Trophoblast cell (in vitro differentiated cells and primary cell): ENCODE data around the gene ISG20L2.
A peak's percentile ranks its signal among the peaks of the same experiment; 100 is the strongest.

Source experiments
- DNase-seq, 2 donors: peaks; one replicate each; pipeline ENCODE4 v3.0.0-alpha.2; 2016
- H2AFZ ChIP-seq: 2 replicates; pipeline ENCODE4 v1.6.1; 2013; ENCODE audit warnings: low read length, moderate library complexity, mild to moderate bottlenecking; ENCODE audit not compliant: insufficient read depth, poor library complexity
- H2AK5ac ChIP-seq: 2 replicates; pipeline ENCODE4 v1.6.1; 2013; ENCODE audit warnings: mild to moderate bottlenecking, low read length
- H2BK120ac ChIP-seq: 2 replicates; pipeline ENCODE4 v1.6.1; 2013; ENCODE audit warnings: low read length, mild to moderate bottlenecking, moderate library complexity; ENCODE audit not compliant: insufficient read depth, poor library complexity
- H2BK12ac ChIP-seq: 2 replicates; pipeline ENCODE4 v1.6.1; 2013; ENCODE audit warnings: mild to moderate bottlenecking, low read length, moderate library complexity
- H2BK5ac ChIP-seq: 2 replicates; pipeline ENCODE4 v1.6.1; 2013; ENCODE audit warnings: low read length, low read depth, moderate library complexity, mild to moderate bottlenecking; ENCODE audit not compliant: poor library complexity
- H3K14ac ChIP-seq: 2 replicates; pipeline ENCODE4 v1.6.1; 2013; ENCODE audit warnings: mild to moderate bottlenecking, low read length
- H3K18ac ChIP-seq: 2 replicates; pipeline ENCODE4 v1.6.1; 2013; ENCODE audit warnings: mild to moderate bottlenecking, low read length
- H3K23ac ChIP-seq: 2 replicates; pipeline ENCODE4 v1.6.1; 2013; ENCODE audit warnings: low read length
- H3K27ac ChIP-seq: 2 replicates; pipeline ENCODE4 v1.5.1; 2013; ENCODE audit warnings: low read depth, mild to moderate bottlenecking, inconsistent platforms, low read length, moderate library complexity
- H3K27me3 ChIP-seq: 2 replicates; pipeline ENCODE4 v1.6.1; 2013; ENCODE audit warnings: inconsistent platforms, mild to moderate bottlenecking, low read length, moderate library complexity; ENCODE audit not compliant: insufficient read depth
- H3K36me3 ChIP-seq, 2 experiments: 1 replicate in 1 of 2; 2 replicates in 1 of 2; pipeline ENCODE4 v1.6.1; 2013; ENCODE audit warnings: low read length in 2 of 2, mild to moderate bottlenecking in 2 of 2, moderate library complexity in 1 of 2; ENCODE audit not compliant: insufficient read depth in 2 of 2, control insufficient read depth in 1 of 2
- H3K4ac ChIP-seq: 2 replicates; pipeline ENCODE4 v1.6.1; 2013; ENCODE audit warnings: low read depth, mild to moderate bottlenecking, low read length, moderate library complexity
- H3K4me1 ChIP-seq, 2 experiments: 1 replicate in 1 of 2; 2 replicates in 1 of 2; pipeline ENCODE4 v1.6.1; 2013; ENCODE audit warnings: low read length in 2 of 2, mild to moderate bottlenecking in 2 of 2, moderate library complexity in 1 of 2; ENCODE audit not compliant: insufficient read depth in 2 of 2, control insufficient read depth in 1 of 2
- H3K4me2 ChIP-seq: 2 replicates; pipeline ENCODE4 v1.6.1; 2013; ENCODE audit warnings: inconsistent platforms, mild to moderate bottlenecking, low read length, moderate library complexity
- H3K4me3 ChIP-seq: 2 replicates; pipeline ENCODE4 v1.5.1; 2013; ENCODE audit warnings: mild to moderate bottlenecking, low read depth, low read length, inconsistent platforms
- H3K79me1 ChIP-seq: one replicate; pipeline ENCODE4 v1.6.1; 2013; ENCODE audit warnings: low read length
- H3K79me2 ChIP-seq: 2 replicates; pipeline ENCODE4 v1.6.1; 2013; ENCODE audit warnings: low read length, mild to moderate bottlenecking; ENCODE audit not compliant: control insufficient read depth, insufficient read depth, poor library complexity
- H3K9ac ChIP-seq: 2 replicates; pipeline ENCODE4 v1.6.1; 2013; ENCODE audit warnings: mild to moderate bottlenecking, low read length
- H3K9me3 ChIP-seq: 2 replicates; pipeline ENCODE4 v1.6.1; 2013; ENCODE audit warnings: low read depth, mild to moderate bottlenecking, control low read depth, inconsistent platforms, low read length; ENCODE audit not compliant: insufficient read depth
- H4K12ac ChIP-seq: 2 replicates; pipeline ENCODE4 v1.6.1; 2013; ENCODE audit warnings: low read depth, mild to moderate bottlenecking, low read length, moderate library complexity
- H4K8ac ChIP-seq: 2 replicates; pipeline ENCODE4 v1.6.1; 2013; ENCODE audit warnings: low read depth, mild to moderate bottlenecking, low read length, moderate library complexity
- H4K91ac ChIP-seq: one replicate; pipeline ENCODE4 v1.6.1; 2013; ENCODE audit warnings: low read depth, mild to moderate bottlenecking, low read length, moderate library complexity
- WGBS: extraction: QIAGEN DNeasy Blood & Tissue Kit; methylation state at CpG from one replicate; pipeline ENCODE4 v1.1.7; 2013; ENCODE audit warnings: missing lambda C conversion rate; ENCODE audit not compliant: insufficient read length, insufficient coverage; ENCODE audit errors: extremely low coverage; 5-methylcytosine and 5-hydroxymethylcytosine counted together

The ISG20L2 gene

GRCh38 chr1:156726549-156727226 lies 1.9 kb downstream of the ISG20L2 start:
- DNase-seq, result peak; percentile 41 to 75
- Histone ChIP-seq H3K36me3 (peaks cover 15 to 29% of the 10 kb centered on the region in 2 experiments), H3K4me1 (peaks cover 8 to 21% of the 10 kb centered on the region in 2 experiments), H3K9ac (no peak overlapping the region), H4K8ac (no peak overlapping the region), H2BK5ac (no peak overlapping the region), H3K23ac (no peak overlapping the region), H3K79me2 (peaks cover 6% of the 10 kb centered on the region), H3K27ac (no peak overlapping the region), H2AK5ac (no peak overlapping the region), H2AFZ (no peak overlapping the region), H3K27me3 (no peaks in the 10 kb centered on the region), H2BK12ac (no peak overlapping the region), H4K12ac (no peak overlapping the region), H3K4me2 (peak overlapping the region; percentile 99), H3K79me1 (peaks cover 7% of the 10 kb centered on the region), H4K91ac (no peak overlapping the region), H3K4me3 (peak overlapping the region; percentile 3), H3K9me3 (peaks cover 2% of the 10 kb centered on the region), H3K18ac (no peak overlapping the region), H2BK120ac (no peak overlapping the region), H3K4ac (no peak overlapping the region), H3K14ac (no peak overlapping the region)
- no CpG with 5 or more reads among the region's 15 CpGs for WGBS

- H3K36me3 ChIP-seq, result peaks cover 20 to 35% of the 10 kb centered on the region in 2 experiments
- DNase-seq, result peak; percentile 87 to 95
- no peak overlapping the region for H3K27ac ChIP-seq
- no peak overlapping the region for H2AK5ac ChIP-seq
- no peak overlapping the region for H3K4me3 ChIP-seq
- H3K18ac ChIP-seq, result no peak overlapping the region
- H4K8ac ChIP-seq, result no peak overlapping the region
- H3K4me1 ChIP-seq, result peaks cover 16 to 29% of the 10 kb centered on the region in 2 experiments
- H3K23ac ChIP-seq, result no peak overlapping the region
- no peak overlapping the region for H4K12ac ChIP-seq
- H3K27me3 ChIP-seq, result no peaks in the 10 kb centered on the region
- no peak overlapping the region for H4K91ac ChIP-seq
- peaks cover 2% of the 10 kb centered on the region for H3K9me3 ChIP-seq
- no peak overlapping the region for H3K4ac ChIP-seq
- peaks cover 9% of the 10 kb centered on the region for H3K79me1 ChIP-seq
- H2AFZ ChIP-seq, result no peak overlapping the region
- H3K4me2 ChIP-seq, result peak overlapping the region; percentile 55
- H3K9ac ChIP-seq, result no peak overlapping the region
- H2BK120ac ChIP-seq, result no peak overlapping the region
- no peak overlapping the region for H3K14ac ChIP-seq
- H2BK12ac ChIP-seq, result no peak overlapping the region
- no CpG with 5 or more reads among the region's 18 CpGs for WGBS
- peaks cover 6% of the 10 kb centered on the region for H3K79me2 ChIP-seq
- no peak overlapping the region for H2BK5ac ChIP-seq
Measured at GRCh38 chr1:156725683-156726280, 2.8 kb downstream of the ISG20L2 start.

- H3K4me1 ChIP-seq, result peaks cover 20 to 26% of the 10 kb centered on the region in 2 experiments
- H3K79me1 ChIP-seq, result peaks cover 2% of the 10 kb centered on the region
- H4K8ac ChIP-seq, result no peak overlapping the region
- H4K12ac ChIP-seq, result no peak overlapping the region
- peak overlapping the region; percentile 64 for H4K91ac ChIP-seq
- H2BK12ac ChIP-seq, result peak overlapping the region; percentile 92
- WGBS, result no CpG with 5 or more reads among the region's 4 CpGs
- no peak overlapping the region for H2AFZ ChIP-seq
- no peaks in the 10 kb centered on the region for H3K9me3 ChIP-seq
- peak overlapping the region; percentile 71 for H2BK120ac ChIP-seq
- H3K27ac ChIP-seq, result peak overlapping the region; percentile 61
- H2AK5ac ChIP-seq, result peak overlapping the region; percentile 72
- no peak overlapping the region for H3K9ac ChIP-seq
- peaks cover 18 to 32% of the 10 kb centered on the region in 2 experiments for H3K36me3 ChIP-seq
- no peak for DNase-seq
- no peaks in the 10 kb centered on the region for H3K27me3 ChIP-seq
- peak overlapping the region; percentile 40 for H3K18ac ChIP-seq
- peaks cover 2% of the 10 kb centered on the region for H3K79me2 ChIP-seq
- H3K4ac ChIP-seq, result no peak overlapping the region
- H3K23ac ChIP-seq, result no peak overlapping the region
- H3K4me3 ChIP-seq, result no peak overlapping the region
- peak overlapping the region; percentile 33 for H2BK5ac ChIP-seq
- H3K14ac ChIP-seq, result peak overlapping the region; percentile 62
- peak overlapping the region; percentile 26 for H3K4me2 ChIP-seq
Measured at GRCh38 chr1:156721535-156721934, 7.0 kb downstream of the ISG20L2 start.

- no peak for DNase-seq
- peak overlapping the region; percentile 62 for H3K14ac ChIP-seq
- peaks cover 2% of the 10 kb centered on the region for H3K79me1 ChIP-seq
- H3K23ac ChIP-seq, result no peak overlapping the region
- peak overlapping the region; percentile 92 for H2BK12ac ChIP-seq
- H3K27me3 ChIP-seq, result no peaks in the 10 kb centered on the region
- H2BK120ac ChIP-seq, result peak overlapping the region; percentile 71
- H3K9ac ChIP-seq, result no peak overlapping the region
- no peak overlapping the region for H4K12ac ChIP-seq
- peak overlapping the region; percentile 26 for H3K4me2 ChIP-seq
- no peak overlapping the region for H3K18ac ChIP-seq
- peak overlapping the region; percentile 64 for H4K91ac ChIP-seq
- WGBS, result no CpG with 5 or more reads among the region's 2 CpGs
- H3K4me1 ChIP-seq, result peaks cover 17 to 23% of the 10 kb centered on the region in 2 experiments
- no peaks in the 10 kb centered on the region for H3K9me3 ChIP-seq
- no peak overlapping the region for H4K8ac ChIP-seq
- H3K36me3 ChIP-seq, result peaks cover 18 to 32% of the 10 kb centered on the region in 2 experiments
- H2AFZ ChIP-seq, result no peak overlapping the region
- H3K4ac ChIP-seq, result no peak overlapping the region
- H2BK5ac ChIP-seq, result peak overlapping the region; percentile 33
- H3K27ac ChIP-seq, result peak overlapping the region; percentile 61
- H3K4me3 ChIP-seq, result no peak overlapping the region
- no peak overlapping the region for H2AK5ac ChIP-seq
- peaks cover 2% of the 10 kb centered on the region for H3K79me2 ChIP-seq
Measured at GRCh38 chr1:156721131-156721530, 7.4 kb downstream of the ISG20L2 start.
